NCI-H2081 treated with DMSO at 0.1 percent for 48 hours (cell line): ENCODE results near the gene WDSUB1.
A peak's percentile ranks its signal among the peaks of the same experiment; 100 is the strongest.

Experiments used
- DNase-seq: peaks from one replicate; lab custom pipeline; 2025; lab: John Stamatoyannopoulos, UW

Gene WDSUB1

GRCh38 chr2:159285929-159286708 lies at the start of gene WDSUB1:
Gene WDSUB1, minus strand, starts transcription at chr2:159286703. Its CDS starts 3,634 bp downstream, at chr2:159283069.
- no peak for DNase-seq

- DNase-seq = no peak
These were observed 40.2 kb upstream of the WDSUB1 start for GRCh38 chr2:159326569-159327255.

- DNase-seq = no peak
These were observed 35.9 kb upstream of the WDSUB1 start for GRCh38 chr2:159322419-159322818.

GRCh38 chr2:159317392-159318088 lies 31.0 kb upstream of the WDSUB1 start:
- no peak for DNase-seq

GRCh38 chr2:159307942-159308341 lies 21.4 kb upstream of the WDSUB1 start:
- no peak for DNase-seq

GRCh38 chr2:159300586-159300985 lies 14.1 kb upstream of the WDSUB1 start:
- no peak for DNase-seq

GRCh38 chr2:159298967-159299366 lies 12.5 kb upstream of the WDSUB1 start:
- no peak for DNase-seq

- DNase-seq = no peak
These were observed 10.7 kb upstream of the WDSUB1 start for GRCh38 chr2:159297042-159297707.

GRCh38 chr2:159292157-159292556 lies 5.7 kb upstream of the WDSUB1 start:
- DNase-seq = no peak

- no peak for DNase-seq
These were observed 3.9 kb upstream of the WDSUB1 start for GRCh38 chr2:159290289-159290907.

GRCh38 chr2:159287733-159288132 lies 1.2 kb upstream of the WDSUB1 start:
- DNase-seq = no peak

GRCh38 chr2:159286709-159287441 lies 372 bp upstream of the WDSUB1 start:
- DNase-seq = peak; percentile 84

GRCh38 chr2:159285433-159285832 lies 1.1 kb downstream of the WDSUB1 start:
- no peak for DNase-seq

- DNase-seq = no peak
These were observed 3.0 kb downstream of the WDSUB1 start for GRCh38 chr2:159283529-159283928.

GRCh38 chr2:159281002-159281401 lies 5.5 kb downstream of the WDSUB1 start:
- DNase-seq = no peak

- DNase-seq = no peak
These were observed 6.8 kb downstream of the WDSUB1 start for GRCh38 chr2:159279700-159280099.

- no peak for DNase-seq
These were observed 11.4 kb downstream of the WDSUB1 start for GRCh38 chr2:159275111-159275510.

GRCh38 chr2:159272156-159272555 lies 14.3 kb downstream of the WDSUB1 start:
- no peak for DNase-seq

- DNase-seq = no peak
These were observed 15.6 kb downstream of the WDSUB1 start for GRCh38 chr2:159270744-159271379.

- DNase-seq = no peak
These were observed 18.6 kb downstream of the WDSUB1 start for GRCh38 chr2:159267921-159268320.

GRCh38 chr2:159266554-159266953 lies 19.9 kb downstream of the WDSUB1 start:
- no peak for DNase-seq
